SW 1271 (cell line): ENCODE measurements around the gene TDP1.
"Not testable (repeated sequence)": the region's sequence is repeated elsewhere in the genome, so short reads cannot be mapped to it uniquely, and the experiment has no call there.

ENCODE experiments used
- DNase-seq, 2 experiments: peaks; one replicate each; lab custom pipeline; 2025; lab: John Stamatoyannopoulos, UW

Gene TDP1

DNA sequence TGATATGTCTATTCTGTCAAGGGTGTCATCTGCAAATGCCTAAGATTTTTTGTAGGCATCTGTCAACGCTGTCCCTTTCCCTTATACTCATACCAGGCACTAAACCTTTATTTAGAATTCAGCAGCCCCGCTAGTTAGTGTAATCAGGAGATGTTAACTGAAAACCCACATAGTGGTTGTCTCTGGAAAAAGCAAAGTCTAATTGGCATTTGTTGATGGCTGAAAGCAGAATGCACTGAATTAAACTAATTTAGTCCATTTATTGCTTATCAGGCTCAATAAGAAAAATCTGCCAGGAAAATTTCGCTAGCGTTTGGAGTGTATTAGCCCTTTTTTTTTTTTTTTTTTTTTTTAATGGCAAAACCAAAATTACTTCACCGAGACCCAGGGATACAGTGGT lies 34.5 kb downstream of the TDP1 start:
- no peak for DNase-seq

GRCh38 chr14:89990623-89991275 lies 35.0 kb downstream of the TDP1 start:
- no peak for DNase-seq

GRCh38 chr14:89992273-89992672 lies 36.5 kb downstream of the TDP1 start:
- no peak for DNase-seq

- DNase-seq = no peak
Observed at GRCh38 chr14:89996963-89997362, 41.2 kb downstream of the TDP1 start.

DNA sequence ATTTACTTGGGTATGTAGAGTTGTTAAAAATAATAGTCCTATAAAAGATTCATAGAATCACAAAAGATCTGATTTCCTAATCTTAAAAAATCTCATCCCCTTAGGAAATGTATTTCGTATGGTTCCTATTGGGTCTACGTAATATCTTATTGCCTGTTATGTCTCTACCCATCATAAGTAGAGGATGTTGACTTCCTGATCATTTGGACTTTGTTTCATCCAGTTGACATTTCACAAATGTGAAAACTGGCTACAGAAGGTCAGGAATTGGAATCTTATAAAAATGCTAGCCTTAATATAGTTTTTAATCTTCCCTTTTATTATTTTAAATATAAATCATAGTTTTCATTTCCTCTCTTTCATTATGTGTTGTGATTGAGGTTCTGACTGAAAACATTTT lies 45.2 kb downstream of the TDP1 start:
- DNase-seq = no peak

- no peak for DNase-seq
Observed at GRCh38 chr14:90003526-90004307, 48.0 kb downstream of the TDP1 start.

DNA sequence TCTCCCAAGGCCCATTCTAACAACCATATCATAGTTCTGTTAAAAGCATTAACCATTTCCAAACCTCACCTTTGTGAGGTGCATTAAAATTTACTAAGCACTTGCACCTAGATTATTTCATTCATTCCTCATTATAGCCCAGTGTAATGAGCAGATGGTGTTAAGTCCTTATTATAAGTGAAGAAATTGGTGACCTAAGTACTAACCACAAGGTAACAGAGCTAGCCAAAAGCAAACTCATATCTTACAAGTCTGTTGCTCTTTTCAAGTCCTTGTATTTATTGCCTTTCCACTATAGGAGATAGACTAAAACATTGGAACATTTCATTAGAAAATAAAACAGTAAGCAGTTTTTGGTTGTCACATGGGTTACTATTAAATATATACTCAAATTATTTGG lies 49.7 kb downstream of the TDP1 start:
- no peak for DNase-seq

- no peak for DNase-seq
Observed at GRCh38 chr14:90005939-90006530, 50.3 kb downstream of the TDP1 start.

DNA sequence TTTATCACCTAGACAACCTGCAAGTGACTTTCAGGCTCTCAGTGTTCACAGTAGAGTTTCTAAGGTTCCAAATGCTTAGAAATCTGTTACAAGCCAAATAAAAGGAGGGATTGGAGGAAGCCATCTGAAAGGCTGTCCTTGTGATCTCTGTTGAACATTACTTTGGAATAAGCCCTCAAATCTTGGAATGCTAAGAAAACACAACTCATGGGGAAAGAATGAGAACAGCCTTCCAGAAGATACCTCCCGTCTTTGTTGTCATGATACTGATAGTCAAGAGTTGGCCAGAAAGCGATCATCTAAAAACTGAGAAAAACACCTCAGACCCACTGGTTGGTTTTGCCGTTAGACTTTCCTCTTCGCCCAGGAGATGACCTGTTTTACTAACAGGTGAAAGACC lies 61.6 kb downstream of the TDP1 start:
- no peak for DNase-seq

GRCh38 chr14:90019824-90020523 lies 64.2 kb downstream of the TDP1 start:
- no peak for DNase-seq

DNA sequence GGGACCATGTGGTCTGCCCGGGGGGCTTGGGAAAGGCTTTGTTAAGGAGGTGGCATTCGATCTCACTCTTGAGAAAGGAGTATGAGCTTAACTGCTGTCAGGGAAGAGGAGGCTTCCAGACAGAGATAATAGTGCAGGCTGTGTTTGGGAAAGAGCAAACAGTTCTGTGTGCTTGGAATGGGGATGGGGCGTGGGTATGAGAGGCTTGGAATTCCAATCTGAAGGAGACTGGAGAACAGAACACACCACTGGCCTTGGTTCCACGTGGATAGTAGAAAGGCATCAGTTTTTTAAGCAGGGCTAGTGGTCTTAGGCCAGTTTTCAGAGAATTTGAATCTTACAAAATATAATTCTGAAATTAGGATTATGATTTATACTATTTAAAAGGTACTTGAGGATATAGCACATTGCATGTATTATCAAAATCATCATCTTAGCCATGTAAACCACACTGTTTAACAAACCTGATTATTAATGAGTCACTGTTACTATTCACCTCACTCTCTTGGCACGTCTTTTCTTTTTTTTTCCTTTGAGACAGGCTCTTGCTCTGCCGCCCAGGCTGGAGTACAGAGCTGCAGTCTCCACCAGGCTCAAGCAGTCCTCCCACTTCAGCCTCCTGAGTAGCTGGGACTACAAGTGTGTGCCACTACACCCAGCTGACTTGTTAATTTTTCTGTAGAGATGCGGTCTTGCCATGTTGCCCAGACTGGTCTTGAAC lies 67.6 kb downstream of the TDP1 start:
- no peak for DNase-seq

DNA sequence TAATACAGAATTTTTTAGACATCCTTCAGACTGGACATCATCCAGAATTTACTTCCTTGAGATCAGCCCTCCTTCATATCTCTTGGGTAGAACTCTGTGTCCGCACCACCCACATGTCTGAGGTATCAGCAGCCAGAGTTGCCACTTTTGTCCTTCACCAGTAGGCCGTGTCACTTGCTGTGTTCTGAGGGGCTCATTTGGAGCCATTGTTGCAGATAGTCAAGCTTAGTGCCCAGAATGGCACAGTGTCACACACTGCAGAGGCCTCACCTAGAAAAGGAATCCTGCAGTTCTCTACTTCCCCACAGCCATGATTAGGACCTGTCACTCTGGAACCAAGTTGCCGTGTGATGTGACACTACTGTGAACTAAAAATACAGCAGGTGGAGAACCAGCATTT lies 69.2 kb downstream of the TDP1 start:
- DNase-seq = no peak

- DNase-seq = not testable (repeated sequence)
Observed at GRCh38 chr14:90026608-90027007, 70.9 kb downstream of the TDP1 start.

- DNase-seq = no peak
Observed at GRCh38 chr14:90027842-90028241, 72.1 kb downstream of the TDP1 start.

DNA sequence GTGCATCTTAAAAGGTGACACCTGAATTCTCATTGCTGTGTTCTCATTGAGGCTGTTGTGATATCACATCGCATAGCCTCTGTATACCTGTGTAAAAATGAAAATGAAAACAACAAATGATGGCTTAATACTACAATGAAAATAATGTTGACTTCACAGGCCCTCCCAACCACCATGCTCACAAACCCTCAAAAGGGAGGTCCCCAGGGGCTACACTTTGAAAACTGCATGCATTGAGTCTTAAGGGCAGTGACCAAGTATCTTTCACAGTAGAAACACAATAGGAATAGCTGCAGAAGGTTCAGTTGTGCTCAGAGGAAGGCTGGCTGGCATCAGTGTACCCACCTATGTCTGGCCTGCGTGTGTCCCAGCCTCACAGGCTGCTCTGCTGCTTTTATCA lies 78.4 kb downstream of the TDP1 start:
- DNase-seq = no peak

DNA sequence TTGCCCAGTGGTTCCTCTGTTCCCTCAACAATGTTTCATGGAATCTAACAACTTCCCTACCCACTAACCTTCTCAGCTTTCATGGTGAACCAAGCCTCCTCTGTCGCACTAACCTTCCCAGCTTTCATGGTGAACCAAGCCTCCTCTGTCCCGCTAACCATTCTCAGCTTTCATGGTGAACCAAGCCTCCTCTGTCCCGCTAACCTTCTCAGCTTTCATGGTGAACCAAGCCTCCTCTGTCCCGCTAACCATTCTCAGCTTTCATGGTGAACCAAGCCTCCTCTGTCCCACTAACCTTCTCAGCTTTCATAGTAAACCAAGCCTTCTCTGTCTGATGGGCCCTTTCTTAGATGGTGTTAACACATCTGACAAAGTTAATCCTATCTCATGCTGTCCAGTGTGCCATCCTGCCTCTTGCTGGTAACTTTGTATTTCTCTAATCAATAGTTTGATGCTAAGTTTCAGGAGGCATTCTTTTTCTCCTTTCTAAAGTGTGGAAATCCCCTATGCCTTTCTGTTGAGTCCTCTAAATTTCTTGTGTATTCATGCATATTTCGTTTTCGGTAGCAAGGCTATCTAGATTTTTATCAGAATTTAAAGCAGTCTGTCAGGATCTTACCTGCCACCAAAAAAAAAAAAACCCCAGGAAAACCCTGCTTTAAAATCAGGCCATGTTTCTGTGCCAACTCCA lies 79.3 kb downstream of the TDP1 start:
- DNase-seq = no peak

DNA sequence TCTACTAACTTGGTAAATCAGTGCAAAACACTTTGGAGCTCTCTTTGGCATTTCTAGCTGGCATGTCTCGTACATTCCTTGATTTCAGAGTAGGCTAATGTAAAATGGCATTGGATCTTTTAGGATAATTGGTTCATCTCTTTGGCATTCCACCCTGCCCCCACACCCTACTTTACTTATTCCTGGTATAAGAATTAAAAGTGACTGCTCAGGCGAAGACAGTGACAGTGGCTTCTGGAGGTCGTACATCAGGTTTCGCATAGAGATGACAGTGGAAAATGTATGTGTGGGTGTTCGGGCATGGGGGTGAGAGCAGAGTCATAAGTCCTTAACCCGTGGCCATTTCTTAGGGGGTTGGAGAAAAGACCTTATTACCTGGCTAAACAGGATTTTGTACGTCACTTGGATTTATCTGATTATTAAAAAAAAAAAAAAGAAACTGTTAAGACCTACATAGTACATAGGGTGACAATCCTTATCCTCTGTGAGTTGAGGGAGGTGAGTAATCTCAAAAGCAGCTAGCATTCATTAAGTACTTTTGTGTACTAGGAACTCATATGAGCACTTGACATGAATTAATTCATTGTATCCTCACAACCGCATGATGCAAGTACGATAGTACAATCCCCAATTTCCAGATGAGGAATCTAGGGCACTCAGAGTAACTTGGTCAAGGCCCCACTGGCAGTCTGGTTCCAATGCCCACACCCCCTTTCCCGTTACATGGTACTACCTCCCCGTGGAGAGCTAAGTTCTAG lies 83.7 kb downstream of the TDP1 start:
- DNase-seq = no peak

GRCh38 chr14:90040411-90040810 lies 84.7 kb downstream of the TDP1 start:
- no peak for DNase-seq

DNA sequence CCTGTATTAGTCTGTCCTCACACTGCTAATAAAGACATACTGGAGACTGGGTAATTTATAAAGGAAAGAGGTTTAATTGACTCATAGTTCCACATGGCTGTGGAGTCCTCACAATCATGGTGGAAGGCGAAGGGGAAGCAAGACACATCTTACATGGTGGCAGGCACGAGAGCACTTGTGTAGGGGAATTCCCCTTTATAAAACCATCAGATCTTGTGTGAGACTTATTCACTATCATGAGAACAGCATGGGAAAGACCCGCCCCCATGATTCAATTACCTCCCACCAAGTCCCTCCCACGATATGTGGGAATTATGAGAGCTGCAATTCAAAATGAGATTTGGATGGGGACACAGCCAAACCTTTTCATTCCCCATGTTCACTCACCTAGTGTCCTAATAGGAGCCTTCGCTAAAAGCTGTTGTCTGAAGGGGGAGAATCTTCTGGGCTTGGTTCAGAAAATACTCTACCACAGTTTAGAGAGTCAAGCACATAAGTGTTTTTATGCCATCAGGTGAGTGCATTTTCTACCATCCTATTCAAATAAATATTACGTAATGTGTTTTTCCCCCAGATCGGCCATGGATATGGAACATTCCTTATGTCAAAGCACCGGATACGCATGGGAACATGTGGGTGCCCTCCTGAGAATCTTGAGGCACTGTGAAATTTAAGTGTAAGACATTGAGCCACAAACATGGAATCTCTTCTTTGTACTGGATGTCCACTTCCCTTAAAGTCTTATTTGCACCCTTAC lies 86.9 kb downstream of the TDP1 start:
- DNase-seq = no peak

- DNase-seq = no peak
Observed at GRCh38 chr14:90045616-90046015, 89.9 kb downstream of the TDP1 start.
